Measurements from ENCODE around the gene CDK11B. TPM values are rescaled to one million over a fixed set of nuclear protein-coding genes. Genes with fewer than 3 reads are reported as not detected.

CDK11B gene
- total RNA-seq, 4 donors from 2014 or later, result 6.8 to 28.5 (median 11.8) TPM

DNA sequence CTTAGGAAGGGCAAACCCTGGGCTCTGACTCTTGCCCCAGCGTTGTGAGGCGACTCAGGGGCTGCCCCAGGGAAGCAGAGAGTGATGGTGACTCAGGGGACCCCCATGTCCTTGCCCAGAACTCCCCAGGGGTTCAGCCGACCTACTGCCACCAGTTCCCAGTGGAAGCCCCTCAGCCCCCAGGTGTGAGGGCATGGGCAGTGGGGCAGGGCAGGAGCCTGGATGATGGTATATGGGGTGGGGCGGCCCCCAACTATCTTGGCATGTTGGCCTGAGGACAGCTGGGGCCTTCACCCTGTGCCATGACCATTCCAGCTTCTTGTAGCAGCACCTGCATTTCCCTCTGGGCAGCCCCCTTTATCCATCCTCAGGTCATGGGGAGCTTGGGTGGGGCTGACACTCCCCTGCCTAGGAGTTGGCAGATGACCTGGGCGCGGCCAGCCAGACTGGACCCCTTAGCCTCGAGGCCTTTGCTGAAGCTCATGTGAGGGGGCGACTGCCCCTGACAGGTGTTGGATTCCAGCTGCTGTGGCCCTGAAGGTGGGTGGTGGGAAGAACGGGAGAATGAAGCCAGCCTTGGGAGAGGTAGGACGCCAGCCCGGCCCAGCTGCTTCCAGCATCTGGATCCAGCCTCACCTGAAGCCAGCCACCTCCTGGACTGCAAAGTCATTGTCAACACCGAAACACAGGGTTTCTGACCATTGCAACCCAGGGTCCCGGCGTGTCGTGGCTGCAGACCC is 57.1 kb downstream of the CDK11B start:
- intact Hi-C loops (cut with DNase I; ENCODE audit: low total_unique reads), result no loop called here
- no peaks in the 10 kb centered on the region for H3K36me3 ChIP-seq
- peaks cover 0 to 5% of the 10 kb centered on the region in 2 donors for H3K27me3 ChIP-seq
- peaks cover 0 to 4% of the 10 kb centered on the region in 2 donors for H3K4me1 ChIP-seq
- no peak for TF ChIP-seq POLR2A (IDR thresholded peaks at IDR 0.05)
- TF ChIP-seq, protein P1, sequence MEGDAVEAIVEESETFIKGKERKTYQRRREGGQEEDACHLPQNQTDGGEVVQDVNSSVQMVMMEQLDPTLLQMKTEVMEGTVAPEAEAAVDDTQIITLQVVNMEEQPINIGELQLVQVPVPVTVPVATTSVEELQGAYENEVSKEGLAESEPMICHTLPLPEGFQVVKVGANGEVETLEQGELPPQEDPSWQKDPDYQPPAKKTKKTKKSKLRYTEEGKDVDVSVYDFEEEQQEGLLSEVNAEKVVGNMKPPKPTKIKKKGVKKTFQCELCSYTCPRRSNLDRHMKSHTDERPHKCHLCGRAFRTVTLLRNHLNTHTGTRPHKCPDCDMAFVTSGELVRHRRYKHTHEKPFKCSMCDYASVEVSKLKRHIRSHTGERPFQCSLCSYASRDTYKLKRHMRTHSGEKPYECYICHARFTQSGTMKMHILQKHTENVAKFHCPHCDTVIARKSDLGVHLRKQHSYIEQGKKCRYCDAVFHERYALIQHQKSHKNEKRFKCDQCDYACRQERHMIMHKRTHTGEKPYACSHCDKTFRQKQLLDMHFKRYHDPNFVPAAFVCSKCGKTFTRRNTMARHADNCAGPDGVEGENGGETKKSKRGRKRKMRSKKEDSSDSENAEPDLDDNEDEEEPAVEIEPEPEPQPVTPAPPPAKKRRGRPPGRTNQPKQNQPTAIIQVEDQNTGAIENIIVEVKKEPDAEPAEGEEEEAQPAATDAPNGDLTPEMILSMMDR (IDR thresholded peaks at IDR 0.05), result no peak
- no peak for DNase-seq
- H3K4me3 ChIP-seq, result no peak overlapping the region
- no peaks in the 10 kb centered on the region for H3K9me3 ChIP-seq
- no peak overlapping the region for H3K27ac ChIP-seq

DNA sequence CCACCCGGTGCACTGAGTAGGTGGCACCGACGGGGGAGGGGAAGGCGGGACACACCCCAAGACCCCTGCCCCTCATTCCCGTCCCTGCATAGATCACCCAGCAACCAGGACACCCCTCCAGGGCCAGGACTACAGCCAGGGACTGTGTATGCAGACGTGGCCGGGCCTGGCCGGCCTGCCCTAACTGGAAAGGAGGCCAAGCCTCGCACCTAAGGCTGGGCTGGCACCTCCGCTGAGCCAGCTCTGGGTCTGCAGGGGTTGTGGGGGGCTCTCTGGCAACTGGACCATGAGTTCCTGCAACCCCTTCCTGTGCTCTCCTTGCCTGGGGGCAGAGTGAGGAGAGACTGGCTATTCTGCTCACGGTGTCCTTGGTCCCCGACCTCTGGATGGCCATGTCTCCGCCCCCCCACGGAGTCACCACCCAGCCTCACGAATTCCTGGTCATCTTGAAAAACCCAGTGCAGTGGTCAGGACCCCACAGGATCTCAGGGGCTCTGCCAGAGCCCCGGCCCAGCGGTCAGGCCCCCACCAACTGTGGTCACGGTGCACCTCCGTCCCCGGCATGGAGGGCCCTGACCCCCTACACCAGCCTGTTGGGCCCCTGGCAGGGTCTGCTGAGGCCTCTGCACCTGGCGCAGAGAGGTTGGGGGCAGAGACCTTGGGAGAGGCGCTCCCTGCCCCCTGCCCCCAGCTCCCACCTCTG is 57.8 kb downstream of the CDK11B start:
- no peaks in the 10 kb centered on the region for H3K36me3 ChIP-seq
- peaks cover 0 to 5% of the 10 kb centered on the region in 2 donors for H3K27me3 ChIP-seq
- H3K4me1 ChIP-seq, result peaks cover 0 to 4% of the 10 kb centered on the region in 2 donors
- H3K27ac ChIP-seq, result no peak overlapping the region
- no peaks in the 10 kb centered on the region for H3K9me3 ChIP-seq
- TF ChIP-seq POLR2A (IDR thresholded peaks at IDR 0.05), result no peak
- TF ChIP-seq, protein P1 (IDR thresholded peaks at IDR 0.05), result no peak
- intact Hi-C loops (cut with DNase I; ENCODE audit: low total_unique reads), result no loop called here
- no peak overlapping the region for H3K4me3 ChIP-seq
- DNase-seq, result no peak

DNA sequence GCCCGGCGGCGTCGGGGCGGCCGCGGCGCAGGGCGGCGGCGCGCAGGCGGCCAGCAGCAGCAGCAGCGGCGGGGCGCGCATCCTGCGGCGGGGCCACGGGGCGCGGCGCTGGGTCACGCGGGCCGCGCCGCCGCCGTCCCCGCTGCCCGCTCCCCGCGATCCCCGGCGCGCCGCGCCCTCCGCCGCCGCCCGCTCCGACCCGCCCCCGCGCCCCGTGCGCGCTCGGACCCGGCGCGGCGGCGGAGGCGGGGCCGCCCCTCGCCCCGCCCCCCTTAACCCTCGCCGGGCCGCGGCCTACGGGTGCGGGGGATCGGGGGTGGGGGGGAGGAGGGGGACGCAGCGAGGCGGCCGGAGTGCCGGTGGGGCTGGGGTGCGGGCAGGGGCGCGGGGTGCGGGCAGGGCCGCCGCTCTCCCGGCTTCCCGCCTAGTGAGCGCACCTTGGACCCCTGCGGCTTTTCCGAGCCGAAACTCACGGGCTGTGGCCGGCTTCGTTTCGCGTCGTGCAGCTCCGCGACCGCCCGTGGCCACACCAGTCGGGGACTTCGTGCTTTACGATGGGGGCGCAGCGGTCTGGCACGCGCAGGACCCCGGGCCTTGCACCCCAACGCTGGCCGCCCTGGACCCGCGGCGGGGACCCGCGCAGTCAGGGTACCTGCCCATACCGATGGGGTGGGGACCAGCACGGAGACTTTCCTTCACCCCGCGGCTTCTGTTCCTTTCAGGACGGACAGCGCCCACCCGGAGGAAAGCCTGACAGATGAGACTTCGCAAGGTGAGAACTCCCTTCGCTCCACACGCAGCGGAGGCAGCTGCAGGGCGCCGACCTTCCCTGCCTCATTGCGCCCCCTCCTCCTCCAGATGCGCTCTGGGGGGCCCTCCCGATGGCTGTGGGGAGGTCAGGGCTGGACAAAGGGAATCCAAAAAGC is 58.6 kb downstream of the CDK11B start, which contains the start of gene FNDC10:
TSS of gene FNDC10 (minus strand) at position 201 of the 926 bp plus-strand sequence. CDS start at position 81, 120 bp downstream.
- no peaks in the 10 kb centered on the region for H3K36me3 ChIP-seq
- TF ChIP-seq, protein P1 (IDR thresholded peaks at IDR 0.05), result no peak
- no peak for TF ChIP-seq POLR2A (IDR thresholded peaks at IDR 0.05)
- intact Hi-C loops (cut with DNase I; ENCODE audit: low total_unique reads), result no loop called here
- H3K27ac ChIP-seq, result no peak within 1 kb of the TSS
- H3K27me3 ChIP-seq, result peaks cover 0 to 5% of the 10 kb centered on the region in 2 donors
- H3K4me1 ChIP-seq, result peaks cover 0 to 4% of the 10 kb centered on the region in 2 donors
- DNase-seq, result no peak
- no peaks in the 10 kb centered on the region for H3K9me3 ChIP-seq
- no peak within 1 kb of the TSS for H3K4me3 ChIP-seq

DNA sequence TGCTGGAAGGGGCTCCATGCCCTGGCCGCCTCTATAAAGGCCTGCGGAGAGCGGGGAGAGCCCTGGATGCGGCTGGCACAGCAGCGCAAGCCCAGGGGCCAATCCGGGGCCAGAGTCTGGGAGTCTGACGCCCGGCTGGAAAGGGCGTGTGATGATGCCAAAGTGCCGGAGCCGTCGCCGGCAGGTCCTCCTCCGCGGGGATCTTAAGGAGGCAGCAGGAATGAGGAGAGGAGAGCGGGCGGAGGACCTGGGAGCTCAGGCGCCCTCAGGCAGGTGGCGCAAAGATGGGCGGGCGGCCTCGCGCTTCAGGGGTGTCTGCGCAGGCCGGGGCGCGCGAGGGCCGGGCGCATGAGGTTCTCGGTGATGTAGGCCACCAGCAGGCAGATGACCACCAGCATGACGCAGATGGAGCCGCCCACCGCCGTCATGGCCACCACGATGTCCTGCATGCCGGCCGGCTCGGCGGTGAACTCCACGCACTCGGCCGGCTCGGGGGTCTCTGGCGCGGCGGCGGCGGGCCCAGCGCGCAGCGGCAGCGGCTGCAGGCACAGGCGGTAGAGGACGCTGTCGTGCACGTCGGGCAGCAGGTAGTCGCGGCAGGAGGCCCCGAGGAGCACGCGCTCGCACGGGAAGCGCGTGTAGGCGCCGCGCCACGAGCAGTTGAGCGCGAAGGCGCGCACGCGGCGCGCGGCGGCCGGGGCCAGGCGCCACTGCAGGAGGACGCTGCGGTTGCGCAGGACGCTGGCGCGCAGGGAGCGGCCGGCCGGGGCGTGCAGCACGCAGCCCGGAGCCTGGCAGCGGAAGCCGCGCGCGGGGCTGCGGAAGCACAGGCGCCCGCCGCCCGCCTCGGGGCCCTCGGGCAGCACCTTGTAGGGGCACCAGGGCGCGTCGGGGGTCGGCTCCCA is 59.5 kb downstream of the CDK11B start:
- no peaks in the 10 kb centered on the region for H3K9me3 ChIP-seq
- peaks cover 0 to 4% of the 10 kb centered on the region in 2 donors for H3K4me1 ChIP-seq
- DNase-seq, result no peak
- no peak overlapping the region for H3K4me3 ChIP-seq
- no peak overlapping the region for H3K27ac ChIP-seq
- TF ChIP-seq, protein P1 (IDR thresholded peaks at IDR 0.05), result no peak
- intact Hi-C loops (cut with DNase I; ENCODE audit: low total_unique reads), result no loop called here
- H3K27me3 ChIP-seq, result peaks cover 0 to 5% of the 10 kb centered on the region in 2 donors
- no peaks in the 10 kb centered on the region for H3K36me3 ChIP-seq
